ENCODE data around the gene CEP68.

- TF ChIP-seq POLR2A (IDR thresholded peaks at IDR 0.05; ENCODE audit: low read depth, low read length) (no peak), TAF1 (IDR thresholded peaks at IDR 0.05; ENCODE audit: low read depth, low read length) (no peak), POLR2AphosphoS5 (IDR thresholded peaks at IDR 0.05; ENCODE audit: low read depth, low read length) (no peak), PAX5 (IDR thresholded peaks at IDR 0.05; ENCODE audit: insufficient read depth, low read length, severe bottlenecking) (no peak), SPI1 (IDR thresholded peaks at IDR 0.05; ENCODE audit: low read depth, low read length) (no peak)
These were observed 34.0 kb upstream of the CEP68 start for GRCh38 chr2:65022189-65022588.

All from GM12891 (cell line).